Measurements from ENCODE around the gene ANKRD33.

- TF ChIP-seq CTCF (conservative IDR thresholded peaks at IDR 0.05; ENCODE audit: low read depth, low read length) (no peak), EZH2 (IDR thresholded peaks at IDR 0.05; ENCODE audit: low read length, unreplicated experiment) (no peak), EZH2phosphoT487 (IDR thresholded peaks at IDR 0.05; ENCODE audit: borderline replicate concordance, low read length) (no peak)
Observed at GRCh38 chr12:51872689-51872981, 15.3 kb upstream of the ANKRD33 start.
